Esophagus muscularis mucosa (tissue), 4 donors: ENCODE data around the gene KRTAP5-6. TPM values are rescaled to one million over a fixed set of nuclear protein-coding genes. Genes with fewer than 3 reads are reported as not detected.

Experiments used
- DNase-seq: peaks from one replicate; pipeline ENCODE4 v3.0.0-alpha.2; 2017; ENCODE audit errors: extremely low spot score
- H3K27ac ChIP-seq, 4 donors: fragments of 200-600 bp; sonication (generic); replicated peaks in 1 of 4; 1 replicate in 3 of 4; 2 replicates in 1 of 4; pipeline ENCODE4 v1.5.1; 2016 to 2019; ENCODE audit warnings: mild to moderate bottlenecking in 1 of 4
- H3K27me3 ChIP-seq, 4 donors: fragments of 200-600 bp; sonication (generic); one replicate each; pipeline versions ENCODE4 v1.5.1 to v1.6.0; 2016 to 2019
- H3K36me3 ChIP-seq, 4 donors: fragments of 200-600 bp; sonication (generic); one replicate each; pipeline ENCODE4 v1.5.1; 2016 to 2019
- H3K4me1 ChIP-seq, 4 donors: fragments of 200-600 bp; sonication (generic); one replicate each; pipeline ENCODE4 v1.5.1; 2016 to 2019
- H3K4me3 ChIP-seq, 4 donors: fragments of 200-600 bp; sonication (generic); 1 replicate in 2 of 4; 2 replicates in 2 of 4; pipeline ENCODE4 v1.5.1; 2016 to 2019; ENCODE audit warnings: mild to moderate bottlenecking in 4 of 4, moderate library complexity in 1 of 4
- H3K9me3 ChIP-seq, 4 donors: fragments of 200-600 bp; sonication (generic); 1 replicate in 3 of 4; 2 replicates in 1 of 4; pipeline ENCODE4 v1.5.1; 2016 to 2019
- CTCF ChIP-seq, 3 experiments: fragments of 200-600 bp in 2 of 3; fragments of 450-650 bp in 1 of 3; sonication (generic) in 2 of 3; IDR thresholded peaks; one replicate each; pipeline ENCODE4 v1.5.1; 2017 to 2019; ENCODE audit warnings: antibody characterized with exemption in 3 of 3, mild to moderate bottlenecking in 2 of 3, moderate library complexity in 1 of 3
- EP300 ChIP-seq: sonication (generic); formaldehyde crosslinking; IDR thresholded peaks from one replicate; pipeline ENCODE4 v1.6.1; 2017; ENCODE audit warnings: antibody characterized with exemption
- POLR2A ChIP-seq: fragments of 450-650 bp; IDR thresholded peaks from one replicate; pipeline ENCODE4 v1.6.1; 2017; ENCODE audit warnings: antibody characterized with exemption, moderate library complexity, mild to moderate bottlenecking, low read depth
- POLR2AphosphoS5 ChIP-seq, 2 donors: sonication (generic); formaldehyde crosslinking; IDR thresholded peaks; one replicate each; pipeline ENCODE4 v1.6.1; 2017; ENCODE audit warnings: antibody characterized with exemption in 2 of 2
- WGBS: methylation state at CpG from one replicate; pipeline ENCODE4 v1.1.5; 2018; 5-methylcytosine and 5-hydroxymethylcytosine counted together
- intact Hi-C: fragments of 100-400 bp; cut with DNase I; formaldehyde crosslinking; loops from one replicate; pipeline ENCODE4 v1.15.1; 2023
- total RNA-seq, 4 donors: library from RNA; depleted of rRNA; stranded (reverse); fragments of >200 nt; gene quantifications; one replicate each; pipeline versions ENCODE4 v1.1.0 to v1.2.1, GENCODE V29; 2016

Gene KRTAP5-6
- total RNA-seq, 4 donors from 2014 or later, result not detected

- Histone ChIP-seq H3K9me3 (peaks cover 0 to 11% (median 8%) of the 10 kb centered on the region in 4 donors), H3K36me3 (no peaks in the 10 kb centered on the region), H3K27me3 (peaks cover 0 to 48% (median 0%) of the 10 kb centered on the region in 4 donors), H3K4me3 (no peak overlapping the region), H3K27ac (no peak overlapping the region), H3K4me1 (peaks cover 0 to 5% (median 1%) of the 10 kb centered on the region in 4 donors)
- no peak for DNase-seq
- WGBS, result 81% methylated on average over 4 of the region's 4 CpGs
- no peak for TF ChIP-seq CTCF (IDR thresholded peaks at IDR 0.05)
- no peak for TF ChIP-seq POLR2AphosphoS5 (IDR thresholded peaks at IDR 0.05)
- no peak for TF ChIP-seq POLR2A
- no peak for TF ChIP-seq EP300
- intact Hi-C loops, result no loop called here
Observed at GRCh38 chr11:1741741-1742140, 44.7 kb downstream of the KRTAP5-6 start.

- TF ChIP-seq CTCF (IDR thresholded peaks at IDR 0.05), result no peak
- Histone ChIP-seq H3K36me3 (no peaks in the 10 kb centered on the region), H3K9me3 (peaks cover 0 to 4% (median 2%) of the 10 kb centered on the region in 4 donors), H3K27me3 (peaks cover 0 to 42% (median 0%) of the 10 kb centered on the region in 4 donors), H3K27ac (no peak overlapping the region), H3K4me3 (no peak overlapping the region), H3K4me1 (peaks cover 0 to 5% (median 1%) of the 10 kb centered on the region in 4 donors)
- no peak for DNase-seq
- intact Hi-C loops, result no loop called here
- 76% methylated on average over 4 of the region's 4 CpGs for WGBS
Observed at GRCh38 chr11:1742371-1742770, 45.4 kb downstream of the KRTAP5-6 start.

- 89% methylated on average over 3 of the region's 3 CpGs for WGBS
- no peak for TF ChIP-seq CTCF (IDR thresholded peaks at IDR 0.05)
- no peak for TF ChIP-seq POLR2AphosphoS5 (IDR thresholded peaks at IDR 0.05)
- H3K27me3 ChIP-seq, result peaks cover 0 to 40% (median 0%) of the 10 kb centered on the region in 4 donors
Observed at GRCh38 chr11:1742869-1743584, 46.0 kb downstream of the KRTAP5-6 start.

GRCh38 chr11:1743585-1744136 lies 46.7 kb downstream of the KRTAP5-6 start:
- intact Hi-C loops, result no loop called here
- WGBS, result 84% methylated on average over 10 of the region's 10 CpGs
- Histone ChIP-seq H3K4me3 (no peak overlapping the region), H3K27ac (no peak overlapping the region), H3K9me3 (no peaks in the 10 kb centered on the region), H3K36me3 (no peaks in the 10 kb centered on the region), H3K4me1 (peaks cover 3 to 10% (median 4%) of the 10 kb centered on the region in 4 donors), H3K27me3 (peaks cover 0 to 40% (median 0%) of the 10 kb centered on the region in 4 donors)
- DNase-seq, result no peak
- TF ChIP-seq POLR2AphosphoS5 (IDR thresholded peaks at IDR 0.05) (no peak), EP300 (no peak), CTCF (IDR thresholded peaks at IDR 0.05) (no peak), POLR2A (no peak)

More at GRCh38 chr11:1742869-1743584, 46.0 kb downstream of the KRTAP5-6 start:
- Histone ChIP-seq H3K4me1 (peaks cover 0 to 5% (median 1%) of the 10 kb centered on the region in 4 donors), H3K9me3 (no peaks in the 10 kb centered on the region), H3K27ac (no peak overlapping the region), H3K36me3 (no peaks in the 10 kb centered on the region), H3K4me3 (no peak overlapping the region)
- intact Hi-C loops, result no loop called here
- DNase-seq, result no peak
